Thyroid gland (tissue), 4 donors: ENCODE data around the gene LFNG. TPM values are rescaled to one million over a fixed set of nuclear protein-coding genes. Genes with fewer than 3 reads are reported as not detected.

Source experiments
- DNase-seq, 2 donors: peaks; one replicate each; pipeline ENCODE4 v3.0.0-alpha.2; 2019
- H3K27ac ChIP-seq, 3 donors: fragments of 200-600 bp; sonication (generic); 1 replicate in 2 of 3; 2 replicates in 1 of 3; pipeline ENCODE4 v1.5.1; 2016 to 2019; ENCODE audit warnings: mild to moderate bottlenecking in 1 of 3, moderate library complexity in 1 of 3
- H3K27me3 ChIP-seq: fragments of 200-600 bp; sonication (generic); one replicate; pipeline ENCODE4 v1.5.1; 2019
- H3K36me3 ChIP-seq, 2 donors: fragments of 200-600 bp; sonication (generic); one replicate each; pipeline ENCODE4 v1.5.1; 2016 to 2019
- H3K4me1 ChIP-seq, 2 donors: fragments of 200-600 bp; sonication (generic); one replicate each; pipeline ENCODE4 v1.5.1; 2017 to 2019
- H3K4me3 ChIP-seq, 3 donors: fragments of 200-600 bp; sonication (generic); replicated peaks in 1 of 3; 1 replicate in 2 of 3; 2 replicates in 1 of 3; pipeline ENCODE4 v1.5.1; 2016; ENCODE audit warnings: mild to moderate bottlenecking in 1 of 3
- H3K9me3 ChIP-seq: fragments of 200-600 bp; sonication (generic); one replicate; pipeline ENCODE4 v1.5.1; 2017
- POLR2A ChIP-seq, 2 donors: fragments of 450-650 bp; IDR thresholded peaks; one replicate each; pipeline ENCODE4 v1.6.1; 2017; ENCODE audit warnings: antibody characterized with exemption in 2 of 2, mild to moderate bottlenecking in 2 of 2, moderate library complexity in 1 of 2
- WGBS, 2 donors: methylation state at CpG; one replicate each; pipeline ENCODE4 v1.1.5; 2017; 5-methylcytosine and 5-hydroxymethylcytosine counted together
- intact Hi-C: fragments of 100-400 bp; cut with DNase I; formaldehyde crosslinking; loops from one replicate; pipeline ENCODE4 v1.15.1; 2023
- total RNA-seq, 4 donors: library from RNA; depleted of rRNA; stranded (reverse); fragments of >200 nt; gene quantifications; one replicate each; pipeline ENCODE4 v1.2.3, GENCODE V29; 2016
- TF ChIP-seq, protein P1 (sequence below), 6 experiments: fragments of 200-600 bp in 3 of 6; fragments of 450-650 bp in 3 of 6; sonication (generic) in 3 of 6; IDR thresholded peaks; one replicate each; pipeline ENCODE4 v1.5.1; 2016 to 2019; ENCODE audit warnings: antibody characterized with exemption in 6 of 6, mild to moderate bottlenecking in 2 of 6, inconsistent platforms in 1 of 6, moderate library complexity in 1 of 6

LFNG gene
- total RNA-seq, 4 donors from 2014 or later: 3.8 to 6.1 (median 4.8) TPM

DNA sequence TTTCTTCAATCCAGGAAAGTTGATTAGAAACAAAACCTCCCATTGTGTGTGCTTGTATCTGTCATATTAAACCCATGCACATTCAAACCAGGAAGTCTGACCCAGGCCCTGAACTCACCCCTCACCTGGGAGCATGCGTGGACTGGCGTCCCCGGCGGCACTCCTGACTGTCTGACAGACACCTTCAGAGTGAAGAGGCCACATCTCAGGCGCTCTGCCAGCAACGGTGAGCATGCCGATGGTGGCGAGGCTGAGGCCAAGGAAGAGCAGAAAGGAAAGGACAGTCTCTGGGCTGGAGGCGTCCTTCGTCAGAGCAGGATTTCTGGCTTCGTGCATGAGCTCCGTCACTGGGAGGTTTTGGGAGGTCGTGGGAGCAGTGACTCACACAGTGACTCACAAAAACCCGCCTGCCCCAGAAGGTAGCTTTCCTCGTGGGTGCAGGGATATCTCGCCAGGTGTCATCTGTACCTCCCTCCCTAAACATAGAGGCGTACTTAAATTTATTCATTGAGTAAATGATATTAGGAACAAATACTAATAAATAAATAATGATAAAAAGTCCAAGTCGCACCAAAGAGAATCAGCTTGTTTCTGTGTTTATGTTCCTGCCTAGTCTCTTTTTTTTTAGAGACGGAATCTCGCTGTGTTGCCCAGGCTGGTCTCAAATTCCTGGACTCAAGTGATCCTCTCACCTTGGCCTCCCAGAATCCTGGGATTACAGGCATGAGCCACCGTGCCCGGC, 52.7 kb downstream of the LFNG start:
- no peak for TF ChIP-seq POLR2A (IDR thresholded peaks at IDR 0.05)
- TF ChIP-seq, protein P1, sequence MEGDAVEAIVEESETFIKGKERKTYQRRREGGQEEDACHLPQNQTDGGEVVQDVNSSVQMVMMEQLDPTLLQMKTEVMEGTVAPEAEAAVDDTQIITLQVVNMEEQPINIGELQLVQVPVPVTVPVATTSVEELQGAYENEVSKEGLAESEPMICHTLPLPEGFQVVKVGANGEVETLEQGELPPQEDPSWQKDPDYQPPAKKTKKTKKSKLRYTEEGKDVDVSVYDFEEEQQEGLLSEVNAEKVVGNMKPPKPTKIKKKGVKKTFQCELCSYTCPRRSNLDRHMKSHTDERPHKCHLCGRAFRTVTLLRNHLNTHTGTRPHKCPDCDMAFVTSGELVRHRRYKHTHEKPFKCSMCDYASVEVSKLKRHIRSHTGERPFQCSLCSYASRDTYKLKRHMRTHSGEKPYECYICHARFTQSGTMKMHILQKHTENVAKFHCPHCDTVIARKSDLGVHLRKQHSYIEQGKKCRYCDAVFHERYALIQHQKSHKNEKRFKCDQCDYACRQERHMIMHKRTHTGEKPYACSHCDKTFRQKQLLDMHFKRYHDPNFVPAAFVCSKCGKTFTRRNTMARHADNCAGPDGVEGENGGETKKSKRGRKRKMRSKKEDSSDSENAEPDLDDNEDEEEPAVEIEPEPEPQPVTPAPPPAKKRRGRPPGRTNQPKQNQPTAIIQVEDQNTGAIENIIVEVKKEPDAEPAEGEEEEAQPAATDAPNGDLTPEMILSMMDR (IDR thresholded peaks at IDR 0.05): no peak
- Histone ChIP-seq H3K27me3 (no peaks in the 10 kb centered on the region), H3K36me3 (peaks cover 0 to 27% of the 10 kb centered on the region in 2 donors), H3K4me3 (no peak overlapping the region), H3K9me3 (no peaks in the 10 kb centered on the region), H3K27ac (no peak overlapping the region), H3K4me1 (peaks cover 0 to 7% of the 10 kb centered on the region in 2 donors)
- 87 to 88% methylated on average over 22 of the region's 22 CpGs for WGBS, 2 donors
- no peak for DNase-seq
- intact Hi-C loops: no loop called here

DNA sequence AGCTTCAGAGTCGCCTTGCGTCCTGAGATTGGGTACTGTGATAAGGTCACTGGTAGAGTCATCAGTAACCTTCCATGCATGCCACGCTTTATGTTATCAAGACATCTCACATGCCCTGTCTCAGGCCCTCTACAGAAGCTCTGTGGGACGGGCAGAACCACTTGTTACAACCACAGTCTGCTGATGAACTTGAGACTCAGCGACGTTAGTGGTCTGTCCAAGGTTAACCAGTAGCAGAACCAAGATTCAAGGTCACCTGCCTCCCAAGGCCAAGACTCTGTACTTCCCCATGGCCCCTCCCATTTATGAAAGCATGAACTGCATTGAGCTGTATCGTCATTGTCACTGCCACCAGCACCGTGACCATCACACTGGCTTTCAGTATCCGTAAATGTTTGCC, 54.2 kb downstream of the LFNG start:
- Histone ChIP-seq H3K4me1 (no peaks in the 10 kb centered on the region), H3K27me3 (no peaks in the 10 kb centered on the region), H3K36me3 (peaks cover 0 to 27% of the 10 kb centered on the region in 2 donors), H3K9me3 (no peaks in the 10 kb centered on the region), H3K4me3 (no peak overlapping the region), H3K27ac (no peak overlapping the region)
- intact Hi-C loops: no loop called here
- 90 to 94% methylated on average over 9 of the region's 9 CpGs for WGBS, 2 donors
- TF ChIP-seq POLR2A (IDR thresholded peaks at IDR 0.05): no peak
- TF ChIP-seq, protein P1 (IDR thresholded peaks at IDR 0.05): no peak
- DNase-seq: no peak

DNA sequence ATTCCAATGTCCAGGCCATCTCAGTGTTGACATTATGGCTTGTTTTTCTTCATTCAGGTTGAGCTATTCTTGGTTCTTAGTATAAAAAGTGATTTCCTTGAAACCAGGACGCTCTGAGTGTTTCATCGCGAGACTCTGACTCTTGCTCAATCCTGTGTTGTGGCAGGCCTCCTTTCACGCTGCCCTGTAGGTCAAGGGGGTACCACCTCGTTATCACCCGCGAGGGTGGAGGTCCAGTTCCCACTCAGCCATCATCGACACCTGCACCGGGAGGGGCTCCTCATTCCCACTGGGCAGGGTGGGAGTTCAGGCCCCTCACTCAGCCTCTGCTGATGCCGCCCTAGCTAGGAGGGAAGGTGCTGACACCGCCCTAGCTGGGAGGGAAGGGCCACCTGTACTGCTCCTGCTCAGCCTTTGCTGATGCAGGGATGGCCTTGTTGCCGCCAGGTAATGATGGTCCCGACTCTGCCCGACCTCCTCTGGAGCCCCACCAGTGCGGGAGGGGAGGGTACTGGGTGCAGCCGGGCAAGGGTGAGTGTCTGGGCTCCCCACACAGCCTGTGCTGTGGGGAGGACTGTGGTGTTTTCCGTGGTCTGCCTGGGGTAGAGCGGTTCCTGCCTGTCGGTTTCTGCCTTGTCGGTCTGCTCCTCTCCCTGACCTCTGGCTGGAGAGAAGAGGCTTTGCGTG, 55.6 kb downstream of the LFNG start:
- H3K36me3 ChIP-seq: peaks cover 0 to 24% of the 10 kb centered on the region in 2 donors

DNA sequence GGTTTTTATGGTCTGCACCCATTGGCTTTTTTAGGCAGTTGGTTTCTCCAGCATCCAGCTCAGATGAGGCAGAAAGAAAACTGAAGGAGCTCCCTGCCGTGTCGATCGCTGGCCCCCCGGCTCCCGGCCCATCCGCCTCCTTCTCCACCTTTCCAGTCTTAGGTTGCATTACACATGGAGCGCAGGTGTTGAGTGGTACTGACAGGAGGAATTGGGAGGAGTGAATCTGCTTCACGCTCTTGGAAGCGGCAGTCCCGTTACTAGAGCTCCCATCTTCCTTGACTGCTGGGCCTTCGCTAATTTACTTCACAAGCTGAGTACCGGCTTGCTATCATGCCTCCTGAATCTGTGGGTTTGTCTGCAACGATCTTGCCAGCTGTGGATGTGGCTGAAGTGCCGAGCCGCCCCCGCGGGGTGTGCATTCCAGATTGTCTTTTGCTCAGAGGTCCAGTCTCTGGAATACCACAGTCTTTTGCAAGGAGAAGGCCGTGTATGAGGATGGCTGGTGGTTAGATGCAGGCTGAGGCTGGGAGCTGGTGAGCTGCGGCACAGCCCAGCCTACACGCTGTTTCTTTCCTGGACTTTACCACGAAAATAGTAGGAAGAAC, 56.3 kb downstream of the LFNG start:
- H3K36me3 ChIP-seq: peaks cover 0 to 24% of the 10 kb centered on the region in 2 donors
- intact Hi-C loops: no loop called here
- no peak for DNase-seq
- H3K27me3 ChIP-seq: no peaks in the 10 kb centered on the region
- TF ChIP-seq POLR2A (IDR thresholded peaks at IDR 0.05): no peak
- TF ChIP-seq, protein P1 (IDR thresholded peaks at IDR 0.05): no peak
- H3K27ac ChIP-seq: no peak overlapping the region
- H3K4me3 ChIP-seq: no peak overlapping the region
- no peaks in the 10 kb centered on the region for H3K9me3 ChIP-seq
- 88 to 90% methylated on average over 21 of the region's 21 CpGs for WGBS, 2 donors
- no peaks in the 10 kb centered on the region for H3K4me1 ChIP-seq

More for the DNA sequence above, 55.6 kb downstream of the LFNG start:
- TF ChIP-seq POLR2A (IDR thresholded peaks at IDR 0.05): no peak
- TF ChIP-seq, protein P1 (IDR thresholded peaks at IDR 0.05): no peak
- Histone ChIP-seq H3K27ac (no peak overlapping the region), H3K4me3 (no peak overlapping the region), H3K27me3 (no peaks in the 10 kb centered on the region), H3K4me1 (no peaks in the 10 kb centered on the region), H3K9me3 (no peaks in the 10 kb centered on the region)
- DNase-seq: no peak
- 87 to 88% methylated on average over 13 to 17 of the region's 21 CpGs for WGBS, 2 donors
- intact Hi-C loops: no loop called here
